ENCODE measurements around the gene CDA. TPM values are rescaled to one million over a fixed set of nuclear protein-coding genes. Genes with fewer than 3 reads are reported as not detected.

Gene CDA
- total RNA-seq, 4 donors from 2014 or later: 0.96 to 4.3 (median 3.1) TPM; not detected in 1

GRCh38 chr1:20633190-20634064, 44.5 kb downstream of the CDA start, which contains the start of gene PINK1:
TSS of gene PINK1 (plus strand) at chr1:20633458. CDS start at chr1:20633549, 91 bp downstream.
- 10 to 21% methylated on average over 3 to 6 of the region's 93 CpGs for WGBS, 2 donors (ENCODE audit: low coverage in 1 of 2)
- ATAC-seq: peak; percentile 92
- Histone ChIP-seq H3K27ac (peak within 1 kb of the TSS; percentile 93 to 97 (median 95)), H3K4me3 (peak within 1 kb of the TSS; percentile 92 to 98), H3K36me3 (peaks cover 0 to 23% of the 10 kb centered on the region in 2 donors), H3K27me3 (no peaks in the 10 kb centered on the region), H3K4me1 (peaks cover 2 to 41% (median 10%) of the 10 kb centered on the region in 3 donors), H3K9me3 (no peaks in the 10 kb centered on the region)
- TF ChIP-seq EP300 (IDR thresholded peaks at IDR 0.05) (no peak), CTCF (IDR thresholded peaks at IDR 0.05) (peak; percentile 98 to 99 (median 99)), POLR2A (IDR thresholded peaks at IDR 0.05) (peak; percentile 82 to 92), POLR2AphosphoS5 (IDR thresholded peaks at IDR 0.05) (peak; percentile 39)

GRCh38 chr1:20634065-20634593, 45.2 kb downstream of the CDA start:
- 0 to 3% methylated on average over 10 to 11 of the region's 11 CpGs for WGBS, 2 donors (ENCODE audit: low coverage in 1 of 2)
- ATAC-seq: no peak
- Histone ChIP-seq H3K27ac (peak overlapping the region; percentile 93 to 97 (median 95)), H3K36me3 (peaks cover 0 to 30% of the 10 kb centered on the region in 2 donors), H3K9me3 (no peaks in the 10 kb centered on the region), H3K4me3 (peak overlapping the region; percentile 92 to 98), H3K27me3 (no peaks in the 10 kb centered on the region), H3K4me1 (peaks cover 2 to 41% (median 10%) of the 10 kb centered on the region in 3 donors)
- TF ChIP-seq CTCF (IDR thresholded peaks at IDR 0.05) (no peak), EP300 (IDR thresholded peaks at IDR 0.05) (no peak), POLR2A (IDR thresholded peaks at IDR 0.05) (no peak), POLR2AphosphoS5 (IDR thresholded peaks at IDR 0.05) (no peak)

GRCh38 chr1:20634594-20635084, 45.7 kb downstream of the CDA start:
- H3K4me1 ChIP-seq: peaks cover 2 to 41% (median 10%) of the 10 kb centered on the region in 3 donors
- H3K36me3 ChIP-seq: peaks cover 0 to 35% of the 10 kb centered on the region in 2 donors
- TF ChIP-seq CTCF (IDR thresholded peaks at IDR 0.05) (no peak), EP300 (IDR thresholded peaks at IDR 0.05) (no peak), POLR2A (IDR thresholded peaks at IDR 0.05) (no peak), POLR2AphosphoS5 (IDR thresholded peaks at IDR 0.05) (no peak)
- 10 to 12% methylated on average over 4 of the region's 4 CpGs for WGBS, 2 donors (ENCODE audit: low coverage in 1 of 2)
- ATAC-seq: no peak
- peak overlapping the region; percentile 92 to 98 for H3K4me3 ChIP-seq
- H3K27ac ChIP-seq: peak overlapping the region in 3 of 4 donors; percentile 93 to 97 (median 94)
- H3K27me3 ChIP-seq: no peaks in the 10 kb centered on the region
- no peaks in the 10 kb centered on the region for H3K9me3 ChIP-seq

GRCh38 chr1:20636785-20637347, 48.0 kb downstream of the CDA start:
- Histone ChIP-seq H3K27ac (no peak overlapping the region), H3K4me3 (no peak overlapping the region), H3K9me3 (no peaks in the 10 kb centered on the region), H3K36me3 (peaks cover 0 to 57% of the 10 kb centered on the region in 2 donors), H3K27me3 (no peaks in the 10 kb centered on the region), H3K4me1 (peaks cover 2 to 41% (median 10%) of the 10 kb centered on the region in 3 donors)
- 74 to 91% methylated on average over 4 to 7 of the region's 8 CpGs for WGBS, 2 donors (ENCODE audit: low coverage in 1 of 2)
- no peak for ATAC-seq
- TF ChIP-seq CTCF (IDR thresholded peaks at IDR 0.05) (no peak), POLR2A (IDR thresholded peaks at IDR 0.05) (no peak), EP300 (IDR thresholded peaks at IDR 0.05) (no peak)
